Stimulated activated CD8-positive, alpha-beta memory T cell treated with anti-CD3 and anti-CD28 coated beads, Interleukin-7, amount 100 ng/mL, for 24 hours (primary cell): ENCODE results near the gene USP48.
"Not testable (repeated sequence)": the region's sequence is repeated elsewhere in the genome, so short reads cannot be mapped to it uniquely, and the experiment has no call there.

ENCODE experiments used
- DNase-seq: peaks from one replicate; pipeline ENCODE4 v3.0.0-alpha.2; 2020; ENCODE audit warnings: low read depth

The USP48 gene, protein sequence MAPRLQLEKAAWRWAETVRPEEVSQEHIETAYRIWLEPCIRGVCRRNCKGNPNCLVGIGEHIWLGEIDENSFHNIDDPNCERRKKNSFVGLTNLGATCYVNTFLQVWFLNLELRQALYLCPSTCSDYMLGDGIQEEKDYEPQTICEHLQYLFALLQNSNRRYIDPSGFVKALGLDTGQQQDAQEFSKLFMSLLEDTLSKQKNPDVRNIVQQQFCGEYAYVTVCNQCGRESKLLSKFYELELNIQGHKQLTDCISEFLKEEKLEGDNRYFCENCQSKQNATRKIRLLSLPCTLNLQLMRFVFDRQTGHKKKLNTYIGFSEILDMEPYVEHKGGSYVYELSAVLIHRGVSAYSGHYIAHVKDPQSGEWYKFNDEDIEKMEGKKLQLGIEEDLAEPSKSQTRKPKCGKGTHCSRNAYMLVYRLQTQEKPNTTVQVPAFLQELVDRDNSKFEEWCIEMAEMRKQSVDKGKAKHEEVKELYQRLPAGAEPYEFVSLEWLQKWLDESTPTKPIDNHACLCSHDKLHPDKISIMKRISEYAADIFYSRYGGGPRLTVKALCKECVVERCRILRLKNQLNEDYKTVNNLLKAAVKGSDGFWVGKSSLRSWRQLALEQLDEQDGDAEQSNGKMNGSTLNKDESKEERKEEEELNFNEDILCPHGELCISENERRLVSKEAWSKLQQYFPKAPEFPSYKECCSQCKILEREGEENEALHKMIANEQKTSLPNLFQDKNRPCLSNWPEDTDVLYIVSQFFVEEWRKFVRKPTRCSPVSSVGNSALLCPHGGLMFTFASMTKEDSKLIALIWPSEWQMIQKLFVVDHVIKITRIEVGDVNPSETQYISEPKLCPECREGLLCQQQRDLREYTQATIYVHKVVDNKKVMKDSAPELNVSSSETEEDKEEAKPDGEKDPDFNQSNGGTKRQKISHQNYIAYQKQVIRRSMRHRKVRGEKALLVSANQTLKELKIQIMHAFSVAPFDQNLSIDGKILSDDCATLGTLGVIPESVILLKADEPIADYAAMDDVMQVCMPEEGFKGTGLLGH

DNA sequence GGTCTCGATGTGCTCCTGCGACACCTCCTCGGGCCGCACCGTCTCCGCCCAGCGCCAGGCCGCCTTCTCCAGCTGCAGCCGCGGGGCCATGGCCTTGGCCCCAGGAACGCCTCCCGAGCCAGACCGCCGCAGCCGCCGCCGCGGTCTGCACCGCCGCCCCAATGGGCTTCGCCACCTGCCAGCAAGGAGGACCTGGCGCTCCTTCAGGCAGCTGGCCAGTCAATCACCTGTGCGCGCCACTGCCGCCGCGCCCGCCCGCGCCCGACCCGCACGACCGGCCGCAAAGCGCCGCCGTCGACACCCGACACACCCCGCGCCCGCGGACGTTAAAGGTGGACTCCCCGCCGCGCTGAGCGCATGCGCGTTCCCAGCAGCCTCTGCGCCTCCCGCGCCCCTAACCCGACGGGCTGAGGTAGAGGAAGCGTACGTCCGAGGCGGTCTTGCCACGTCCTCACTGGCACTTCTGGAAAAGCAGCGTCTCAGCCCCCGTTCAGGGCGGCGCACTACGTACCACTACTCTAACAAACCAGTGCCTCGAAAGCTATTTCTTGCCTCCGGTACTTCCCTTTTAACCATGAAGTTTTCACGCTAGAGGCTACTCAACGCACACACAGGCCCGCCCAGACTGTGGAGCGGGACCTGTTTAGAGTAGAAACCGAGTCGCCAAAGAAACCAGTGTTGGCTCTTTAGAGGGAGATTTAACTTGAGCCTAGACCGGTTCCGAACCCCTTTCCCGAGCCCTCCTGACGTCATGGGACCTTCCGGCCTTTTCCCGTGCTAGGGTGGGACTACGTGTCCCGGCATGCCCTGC is at the start of gene USP48:
USP48 (minus strand) TSS at position 282 of the 811 bp plus-strand sequence; CDS start at position 90, 192 bp downstream.
- peak; percentile 90 for DNase-seq

DNA sequence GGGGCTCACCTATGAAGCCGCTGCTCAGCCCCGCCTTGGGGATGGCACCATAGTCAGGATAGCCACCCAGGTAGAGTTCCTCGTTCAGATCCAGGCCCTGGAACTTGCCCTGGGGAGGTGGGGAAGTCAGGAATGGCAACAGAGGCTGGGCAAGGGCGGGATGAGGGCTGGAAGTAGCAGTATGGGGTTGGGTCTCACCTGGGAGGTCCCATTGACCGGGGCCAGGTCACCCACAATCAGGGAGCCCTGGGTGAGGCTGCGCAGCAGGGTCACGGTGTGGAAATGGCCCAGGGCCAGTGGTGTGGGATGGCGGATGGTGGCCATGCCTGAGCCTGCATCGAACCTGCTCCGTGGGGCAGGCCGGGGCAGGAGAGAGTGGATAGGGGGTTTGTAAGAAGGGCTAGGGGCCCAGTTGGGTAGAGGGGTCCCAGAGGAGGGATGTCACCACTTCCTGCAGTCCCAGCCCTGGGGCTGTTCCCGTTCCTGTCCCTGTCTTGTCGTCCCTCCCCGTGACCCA is 48.6 kb upstream of the USP48 start:
- no peak for DNase-seq

DNA sequence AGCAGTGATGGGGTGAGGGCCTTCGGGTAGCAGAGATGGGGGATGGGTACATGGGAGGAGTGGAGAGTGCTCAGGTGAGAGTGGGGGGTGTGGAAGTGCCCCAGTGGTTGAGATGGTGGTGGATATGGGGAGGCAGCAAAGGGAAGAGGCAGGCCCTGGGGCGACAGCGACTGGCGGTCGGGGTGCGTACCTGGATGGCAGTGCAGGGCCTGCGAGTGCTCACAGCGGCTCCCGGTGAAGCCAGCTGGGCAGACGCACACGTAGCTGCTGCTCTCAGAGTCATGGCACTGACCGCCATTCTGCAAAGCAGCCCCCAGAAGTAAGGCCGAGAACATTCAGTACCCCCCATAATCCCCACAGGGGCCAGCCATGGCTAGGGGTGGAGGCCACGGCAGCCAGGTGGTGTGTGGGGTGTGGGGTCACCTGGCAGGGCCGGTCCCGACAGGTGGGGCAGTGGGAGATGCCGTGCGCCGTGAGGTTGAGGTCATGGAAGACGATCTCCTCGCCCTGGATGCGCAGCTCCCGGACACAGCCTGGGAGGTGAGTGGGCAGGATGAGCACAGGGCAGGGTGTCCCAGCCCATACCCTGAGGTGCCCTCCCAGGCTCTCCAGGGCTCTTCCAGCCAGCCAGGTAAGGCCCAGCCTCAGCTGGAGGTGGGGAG is 48.0 kb upstream of the USP48 start:
- DNase-seq, result no peak

DNA sequence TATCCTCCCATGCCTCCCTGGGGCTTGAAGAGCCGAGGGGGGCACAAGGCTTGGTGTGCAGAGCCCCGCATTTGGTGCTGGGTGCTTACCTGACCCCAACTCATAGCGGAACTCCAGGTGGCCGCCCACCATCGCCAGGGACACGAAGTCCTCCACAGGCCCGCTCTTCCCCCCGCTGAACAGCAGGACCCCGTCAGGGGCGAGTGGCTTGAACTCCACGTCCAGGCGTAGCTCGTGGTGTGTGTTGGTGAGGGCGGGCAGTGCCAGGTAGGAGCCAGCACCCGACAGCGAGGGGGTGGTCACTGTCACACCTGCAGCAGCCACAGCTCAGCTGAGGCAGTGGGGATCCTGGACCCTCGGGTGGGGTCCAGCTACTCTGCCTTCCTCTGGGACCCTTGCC is 46.3 kb upstream of the USP48 start:
- DNase-seq, result no peak

DNA sequence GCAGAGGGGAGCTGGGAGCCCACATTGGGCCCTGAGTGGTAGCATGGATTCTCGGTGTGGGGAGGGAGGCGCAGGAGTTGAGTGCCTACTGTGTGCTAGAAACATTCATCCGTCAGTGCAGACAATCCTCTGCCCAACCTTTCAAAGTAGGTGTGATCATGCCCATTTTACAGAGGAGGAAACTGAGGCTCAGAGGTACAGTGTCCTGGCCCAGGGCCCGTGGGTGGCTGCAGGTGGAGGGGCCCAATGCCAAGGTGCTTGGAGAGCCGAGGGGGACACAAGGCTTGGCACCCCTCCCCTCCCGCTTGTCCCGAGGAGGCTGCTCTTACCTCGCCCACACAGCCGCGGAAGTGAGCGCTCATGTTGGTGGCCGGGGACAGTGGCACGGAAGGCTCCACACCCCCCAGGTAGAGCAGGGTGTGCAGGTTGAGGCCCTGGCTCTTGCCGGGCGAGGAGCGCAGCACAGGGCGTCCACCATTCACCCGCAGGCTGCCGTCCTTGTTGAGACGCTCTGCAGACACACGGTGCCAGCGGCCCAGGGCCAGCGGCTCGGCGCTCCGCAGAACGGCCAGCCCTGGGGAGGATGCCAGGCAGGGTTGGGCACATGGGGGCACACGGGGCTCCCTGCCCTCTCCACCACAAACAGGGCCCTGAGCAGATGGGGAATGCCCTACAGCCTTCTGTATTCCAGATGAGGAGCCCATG is 45.7 kb upstream of the USP48 start:
- no peak for DNase-seq

DNA sequence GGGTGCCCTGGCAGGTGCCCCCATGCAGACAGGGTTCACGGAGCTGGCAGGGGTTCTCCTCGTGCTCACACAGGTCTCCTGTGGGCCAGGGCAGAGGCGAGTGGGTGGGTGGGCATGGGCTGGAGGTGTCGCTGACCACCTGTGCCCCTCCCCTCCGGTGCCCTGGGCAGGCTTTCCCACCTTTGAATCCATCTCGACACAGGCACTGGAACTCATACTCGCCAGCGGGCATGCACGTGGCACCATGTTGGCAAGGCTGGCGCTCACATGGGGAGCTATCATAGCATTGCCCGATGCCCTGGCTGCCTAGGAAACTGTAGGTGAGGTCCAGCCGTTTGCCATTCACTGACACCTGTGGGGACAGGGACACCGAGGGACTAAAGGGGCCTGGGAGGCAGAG is 45.1 kb upstream of the USP48 start:
- no peak for DNase-seq

DNA sequence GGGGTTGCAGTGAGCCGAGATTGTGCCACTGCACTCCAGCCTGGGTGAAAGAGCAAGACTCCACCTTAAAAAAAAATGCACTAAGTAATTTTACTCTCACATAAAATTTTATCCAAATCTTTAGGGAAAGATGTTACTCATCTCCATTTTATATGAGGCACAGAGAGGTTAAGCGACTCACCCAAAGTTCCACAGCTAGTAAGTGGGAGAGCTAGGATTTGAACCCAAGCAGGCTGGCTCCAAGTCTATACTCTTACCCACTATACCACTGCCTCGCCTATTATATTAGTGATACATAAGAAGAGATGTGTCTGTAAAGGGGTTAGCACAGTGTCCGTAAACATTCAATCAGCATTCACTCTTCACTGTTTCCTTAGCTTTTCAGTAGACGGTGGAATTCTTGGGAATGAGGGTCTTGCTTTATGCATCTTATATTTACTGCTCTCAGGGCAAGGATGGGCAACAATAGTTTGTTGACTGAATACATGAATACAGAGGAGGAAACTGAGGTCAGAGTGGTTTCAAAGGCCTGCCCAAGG is 44.3 kb upstream of the USP48 start:
- DNase-seq, result no peak

DNA sequence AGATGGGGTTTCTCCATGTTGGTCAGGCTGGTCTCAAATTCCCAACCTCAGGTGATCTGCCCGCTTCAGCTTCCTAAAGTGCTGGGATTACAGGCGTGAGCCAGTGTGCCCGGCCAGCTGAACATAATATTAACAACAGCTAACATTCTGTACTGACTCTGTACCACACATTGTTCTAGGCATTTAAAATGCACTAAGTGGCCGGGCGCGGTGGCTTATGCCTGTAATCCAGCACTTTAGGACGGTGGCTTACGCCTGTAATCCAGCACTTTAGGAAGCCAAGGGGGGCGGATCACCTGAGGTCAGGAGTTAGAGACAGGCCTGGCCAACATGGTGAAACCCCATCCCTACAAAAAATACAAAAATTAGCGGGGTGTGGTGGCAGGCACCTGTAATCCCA is 43.7 kb upstream of the USP48 start:
- not testable (repeated sequence) for DNase-seq

DNA sequence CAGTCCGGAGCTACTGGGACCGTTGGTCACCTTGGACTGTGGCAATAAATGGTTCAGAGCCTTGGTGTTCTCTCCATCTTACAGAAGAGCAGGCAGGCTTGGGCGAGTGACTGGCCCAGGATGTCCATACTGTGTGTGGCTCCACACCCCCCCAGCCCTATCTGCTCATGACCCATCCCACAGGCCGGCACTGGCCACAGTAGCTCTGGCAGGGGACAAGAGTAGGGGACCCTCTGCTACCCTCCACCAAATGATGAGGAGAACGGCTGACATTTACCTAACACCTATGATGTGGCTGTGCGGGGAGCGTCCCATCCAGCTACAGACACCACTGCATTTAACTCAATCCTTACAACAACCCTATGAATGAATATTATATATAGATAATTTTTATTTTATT is 42.4 kb upstream of the USP48 start:
- no peak for DNase-seq

DNA sequence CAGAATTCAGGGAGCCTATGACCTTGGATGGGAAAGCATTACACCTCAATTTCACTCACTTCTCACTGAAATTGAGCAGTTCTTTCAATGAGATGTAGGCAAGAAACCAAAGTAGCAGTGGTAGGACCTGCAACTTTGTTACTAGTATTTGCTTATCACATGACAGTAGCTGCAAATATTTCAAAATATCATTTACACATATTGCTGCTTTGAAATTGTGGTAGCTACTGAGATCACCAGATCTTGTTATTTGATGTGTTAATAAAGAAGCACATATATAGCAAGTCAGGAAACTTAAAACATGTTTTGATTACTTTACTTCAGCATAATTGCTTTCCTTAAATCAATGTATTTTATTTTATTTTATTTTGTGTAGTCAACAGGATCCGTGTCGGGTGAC is 42.0 kb upstream of the USP48 start:
- DNase-seq, result no peak

DNA sequence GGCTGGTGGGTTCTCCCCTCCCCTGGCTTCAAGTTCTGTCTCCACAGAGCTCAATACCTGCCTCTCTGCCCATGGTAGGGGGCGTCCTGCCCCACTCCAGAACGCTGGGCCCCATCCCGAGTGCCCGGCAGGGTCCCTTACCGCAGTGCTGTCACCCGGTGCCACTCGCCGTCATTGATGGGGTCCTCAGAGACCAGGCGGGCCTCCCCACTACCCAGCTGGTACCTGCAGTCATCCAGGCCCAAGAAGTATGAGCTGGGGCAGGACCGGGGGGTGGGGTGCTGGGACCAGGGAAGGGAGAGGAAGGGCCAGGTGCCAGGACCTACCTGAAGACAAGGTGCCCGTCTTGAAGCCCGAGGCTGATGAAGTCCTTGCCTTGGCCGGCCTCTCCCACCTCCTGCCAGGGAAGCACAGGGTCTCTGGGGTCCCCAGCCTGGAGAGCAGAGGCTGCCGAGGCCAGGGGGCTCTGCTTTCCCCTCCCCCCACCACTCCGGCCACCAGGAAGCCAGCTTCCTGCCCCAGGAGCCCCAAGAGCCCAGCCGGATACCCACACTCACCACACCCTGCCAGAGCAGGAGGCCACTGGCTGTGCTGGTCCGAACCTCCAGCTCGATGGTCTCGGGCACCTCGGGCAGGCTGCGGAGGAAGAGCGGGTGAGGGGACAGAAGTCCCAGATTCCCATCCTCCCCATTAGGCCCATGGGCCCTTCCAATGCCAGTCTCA is 41.2 kb upstream of the USP48 start:
- no peak for DNase-seq

DNA sequence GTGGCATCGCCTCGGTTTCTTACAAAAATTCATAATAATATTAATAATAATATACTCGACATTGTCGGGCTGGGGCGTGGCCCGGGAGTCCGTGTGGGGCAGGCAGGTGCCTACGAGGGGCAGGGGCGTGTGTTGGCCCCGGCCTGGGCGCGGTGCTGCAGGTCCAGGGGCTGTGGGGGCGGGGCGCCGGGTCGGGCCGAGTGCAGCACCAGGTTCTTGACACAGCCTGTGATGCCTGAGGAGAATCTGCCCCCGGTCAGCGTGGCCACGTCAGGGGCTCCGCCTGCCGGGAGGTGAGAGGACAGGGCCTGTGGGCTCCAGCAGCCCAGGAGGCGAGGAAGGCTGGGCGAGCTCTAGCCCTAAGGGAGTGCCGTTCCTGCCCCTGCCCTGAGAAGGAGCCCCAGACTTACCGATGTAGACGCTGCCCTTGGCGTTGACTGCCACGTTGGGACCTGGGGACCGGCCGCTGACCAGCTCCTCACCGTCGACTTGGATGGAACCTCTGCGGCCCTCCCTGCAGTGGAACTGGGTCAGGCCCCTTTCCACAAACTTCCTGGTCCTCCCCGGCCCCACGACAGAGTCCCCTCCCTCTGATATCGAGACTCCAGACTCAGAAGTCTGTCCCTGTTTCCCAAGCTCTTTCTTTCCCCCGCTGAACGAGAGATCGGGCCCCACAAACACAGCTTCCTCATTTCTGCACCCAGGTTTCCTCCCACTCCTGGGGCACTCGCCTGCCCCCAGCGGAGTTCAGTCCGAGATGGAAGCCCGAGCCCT is 40.4 kb upstream of the USP48 start:
- no peak for DNase-seq

DNA sequence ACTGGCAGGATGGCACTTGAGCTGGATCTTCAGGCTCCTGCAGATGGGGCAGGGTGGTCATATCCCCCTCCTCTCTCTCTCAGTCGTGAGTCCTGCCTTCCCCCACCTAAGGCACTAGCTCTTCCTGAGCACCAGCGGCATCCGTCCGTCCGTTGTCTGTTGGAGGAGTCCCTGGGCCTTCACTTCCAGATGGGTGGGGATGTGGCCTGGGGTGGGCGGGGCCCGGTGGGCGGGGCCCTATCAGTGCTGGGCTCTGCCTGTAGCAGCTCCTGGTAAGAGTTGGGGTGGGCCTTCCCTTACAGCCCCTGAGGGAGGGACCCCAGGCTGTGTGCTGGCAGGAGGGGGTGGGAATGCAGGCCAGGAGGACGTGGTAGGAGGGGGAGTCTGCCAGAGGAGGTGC is 39.4 kb upstream of the USP48 start:
- no peak for DNase-seq

DNA sequence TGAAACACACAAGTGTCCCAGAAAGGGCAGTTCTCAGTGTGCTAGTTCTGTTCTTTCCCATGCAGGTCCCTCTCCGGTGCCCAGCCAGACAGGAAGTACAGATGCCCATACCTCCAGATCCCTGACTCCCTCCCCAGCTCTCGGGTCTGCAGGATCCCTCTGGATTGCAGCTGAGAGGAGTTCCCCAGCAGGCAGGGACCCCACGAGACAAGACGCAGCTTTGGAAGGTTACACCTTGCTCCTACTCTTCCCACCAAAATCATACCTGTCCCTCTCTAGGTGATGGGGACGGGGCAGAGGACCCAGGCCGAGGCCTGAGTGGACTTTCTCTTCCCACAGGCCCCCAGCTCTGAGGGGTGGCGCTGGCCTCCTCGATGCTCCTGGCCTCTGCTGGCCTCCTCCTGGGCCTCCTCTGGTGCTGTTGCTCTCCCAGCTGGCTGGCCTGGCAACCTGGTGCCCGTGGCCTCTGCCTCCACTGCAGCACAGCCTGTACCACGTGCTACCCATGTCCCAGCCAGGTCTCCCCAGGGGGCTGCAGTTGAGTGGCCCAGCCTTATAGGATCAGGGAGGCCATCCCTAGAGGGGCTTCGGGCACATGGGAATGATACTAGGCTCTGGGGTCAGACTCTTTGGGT is 38.6 kb upstream of the USP48 start:
- DNase-seq, result no peak

DNA sequence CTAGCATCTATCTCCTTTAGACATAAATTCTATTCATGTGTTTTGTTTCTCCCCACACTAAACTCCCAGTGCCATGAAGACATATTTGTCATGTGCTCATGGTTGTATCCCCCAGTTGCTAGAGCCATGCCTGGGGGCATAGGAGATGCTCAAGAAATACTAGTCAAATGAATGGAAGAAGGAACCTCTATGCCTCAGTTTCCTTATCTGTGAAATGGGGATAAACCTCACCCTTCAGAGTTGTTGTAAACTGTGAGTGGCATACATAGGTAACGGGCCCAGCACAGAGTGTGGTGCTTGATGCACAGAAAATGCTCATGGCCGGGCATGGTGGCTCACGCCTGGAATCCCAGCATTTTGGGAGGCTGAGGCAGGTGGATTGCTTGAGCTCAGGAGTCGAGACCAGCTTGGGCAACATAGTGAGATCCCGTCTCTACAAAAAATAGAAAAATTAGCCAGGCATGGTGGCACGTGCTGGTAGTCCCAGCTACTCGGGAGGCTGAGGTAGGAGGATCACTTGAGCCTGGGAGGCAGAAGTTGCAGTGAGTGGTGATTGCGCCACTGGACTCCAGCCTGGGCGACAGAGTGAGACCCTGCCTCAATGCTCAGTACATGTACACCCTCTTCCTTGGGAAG is 37.8 kb upstream of the USP48 start:
- DNase-seq, result no peak

DNA sequence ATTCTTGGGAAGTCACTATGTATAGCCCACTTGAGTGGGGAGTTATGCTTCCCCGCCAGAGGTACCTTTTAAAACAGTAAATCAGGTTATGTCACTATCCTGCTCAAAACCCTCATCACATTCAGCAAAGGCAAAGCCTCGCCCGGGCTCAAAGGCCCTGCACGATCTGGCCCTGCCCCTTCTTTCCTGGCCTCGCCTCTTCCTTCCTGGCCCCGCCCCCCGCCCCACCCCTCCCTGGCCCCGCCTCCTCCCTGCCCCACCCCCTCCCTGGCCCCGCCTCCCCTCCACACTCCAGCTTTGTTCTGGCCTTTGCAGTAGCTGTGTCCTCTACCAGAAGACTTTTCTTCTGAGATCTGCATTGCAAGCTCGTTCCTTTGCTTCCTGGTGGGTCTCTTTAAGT is 35.7 kb upstream of the USP48 start:
- no peak for DNase-seq

DNA sequence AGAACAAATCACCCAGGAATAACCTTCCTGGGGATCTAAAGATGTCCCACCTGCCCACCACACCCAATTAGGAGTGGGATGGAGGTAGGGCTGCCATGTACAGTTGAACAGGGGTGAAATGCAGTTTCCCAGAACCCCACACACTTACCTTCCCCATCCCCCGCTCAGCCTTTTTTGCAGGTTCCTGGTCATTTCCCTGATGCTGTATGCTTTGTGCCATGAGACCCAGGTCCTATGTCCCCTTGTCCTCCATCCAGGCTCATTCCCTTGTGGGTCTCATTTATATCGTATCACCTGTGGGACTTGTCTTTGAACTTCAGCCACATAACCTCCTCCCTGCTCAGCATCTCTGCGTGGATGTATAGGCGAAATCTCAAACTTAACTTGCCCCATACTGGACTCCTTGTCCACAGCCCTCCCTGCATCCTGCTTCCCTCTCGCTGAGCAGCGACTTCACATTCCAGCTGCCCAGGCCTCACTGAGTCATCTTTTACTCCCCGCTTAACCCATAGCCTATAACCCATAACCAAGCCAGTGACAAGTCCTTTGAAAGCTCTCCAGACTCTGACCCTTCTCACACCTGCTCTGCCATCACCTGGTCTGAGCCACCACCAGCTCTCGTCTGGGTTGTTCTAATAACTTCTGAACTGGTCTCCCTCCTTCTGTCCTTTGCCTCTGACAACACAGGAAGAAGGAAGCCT is 33.8 kb upstream of the USP48 start:
- no peak for DNase-seq
